NCI-H1105 (cell line): ENCODE results near the gene FNDC1.

ENCODE experiments used
- DNase-seq: peaks from one replicate; lab custom pipeline; 2025; lab: John Stamatoyannopoulos, UW

FNDC1 gene

GRCh38 chr6:159161839-159162238, 7.4 kb upstream of the FNDC1 start:
- no peak for DNase-seq

DNA sequence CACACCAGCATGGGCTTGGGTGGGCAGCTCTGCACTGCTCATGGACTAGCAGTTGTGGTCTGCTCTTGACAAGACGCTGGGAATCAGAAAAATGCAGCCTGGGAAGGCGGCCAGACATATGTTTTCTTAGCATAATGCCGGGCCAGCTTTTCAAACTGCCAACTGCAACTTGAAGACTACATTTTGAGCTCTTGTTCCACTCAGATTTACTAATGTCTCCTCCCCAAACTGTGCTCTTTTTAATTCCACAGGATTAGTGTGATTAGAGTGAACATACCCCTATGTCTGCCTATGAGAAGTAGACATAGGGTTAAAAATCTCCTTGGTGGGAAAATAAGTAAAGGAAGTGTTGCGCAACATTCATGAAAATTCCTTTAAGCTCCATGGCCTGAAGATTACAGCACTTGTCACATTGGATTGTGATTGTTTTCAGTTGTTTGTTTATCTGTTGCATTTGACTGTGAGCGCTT, 5.3 kb upstream of the FNDC1 start:
- no peak for DNase-seq

GRCh38 chr6:159168536-159169192, 536 bp upstream of the FNDC1 start:
- peak; percentile 30 for DNase-seq

DNA sequence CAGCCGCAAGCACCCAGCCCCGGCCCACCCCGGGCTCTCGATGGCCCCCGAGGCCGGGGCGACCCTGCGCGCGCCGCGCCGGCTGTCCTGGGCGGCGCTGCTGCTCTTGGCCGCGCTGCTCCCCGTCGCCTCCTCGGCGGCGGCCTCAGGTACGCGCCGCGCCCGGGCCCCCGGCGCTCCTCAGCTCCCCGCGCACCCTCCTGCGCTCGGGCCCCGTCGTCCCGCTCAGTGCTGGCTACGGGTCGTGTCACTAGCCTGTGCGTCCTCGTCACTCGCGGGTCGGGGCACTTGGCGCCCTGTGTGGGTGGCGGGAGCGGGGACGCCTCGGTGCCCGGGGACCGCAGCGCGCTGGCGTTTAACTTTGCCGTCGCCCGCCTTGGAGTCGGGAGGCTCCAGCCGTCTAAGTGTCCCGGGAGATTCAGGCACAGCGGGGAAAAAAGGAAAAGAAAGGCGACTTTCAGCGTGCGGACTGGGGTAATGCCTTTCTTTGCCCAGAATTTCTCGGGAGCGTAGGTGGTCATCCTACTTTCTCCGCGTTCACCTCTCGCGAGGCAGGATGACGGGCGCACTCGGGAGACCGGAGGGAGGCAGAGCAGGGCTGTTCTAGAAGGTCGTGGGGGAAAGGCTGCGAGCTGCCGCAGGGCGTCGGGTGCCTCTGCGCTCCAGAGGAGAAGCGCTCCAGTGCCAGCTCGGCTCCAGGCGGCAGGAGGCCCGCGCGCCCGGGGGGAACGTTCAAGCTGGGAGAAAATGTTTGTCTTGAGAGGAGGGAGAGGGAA, 545 bp downstream of the FNDC1 start:
- DNase-seq, result peak; percentile 68

DNA sequence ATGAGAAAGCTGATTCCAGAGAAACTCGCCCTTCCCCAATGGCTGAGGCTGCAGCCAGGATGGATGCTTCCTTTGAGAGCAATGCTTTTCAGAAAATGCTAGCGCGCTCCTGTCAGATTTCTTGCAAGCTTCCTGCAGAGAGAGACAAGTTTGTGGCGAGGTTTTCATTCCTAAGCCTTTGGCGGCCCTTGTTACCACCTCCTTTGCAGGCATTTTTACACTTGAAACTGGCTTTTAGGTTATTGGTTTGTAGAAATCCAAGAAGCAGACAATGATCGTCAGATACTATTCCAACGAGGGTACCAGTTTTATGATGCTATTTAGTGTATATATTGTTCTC, 1.1 kb downstream of the FNDC1 start:
- no peak for DNase-seq

- DNase-seq, result no peak
Observed at GRCh38 chr6:159170999-159171712, 2.0 kb downstream of the FNDC1 start.

DNA sequence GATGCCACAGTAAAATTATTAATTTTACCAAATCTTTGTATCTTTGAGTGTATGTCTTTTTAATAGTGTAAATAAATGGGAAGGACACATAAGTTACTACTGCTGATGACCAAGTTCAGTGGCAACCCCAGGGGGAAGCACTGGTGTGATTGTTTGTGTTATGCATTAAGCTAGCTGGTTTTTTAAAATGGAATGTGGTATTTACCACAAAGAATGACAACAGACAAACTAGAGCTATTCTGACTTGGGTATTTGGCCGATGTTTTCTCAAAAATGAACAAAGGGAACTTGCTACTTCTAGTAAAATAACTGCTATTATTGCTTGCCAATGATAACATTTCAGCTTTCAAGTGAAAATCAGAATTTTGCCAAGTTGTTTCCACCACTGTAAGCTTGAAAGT, 2.9 kb downstream of the FNDC1 start:
- DNase-seq, result no peak

DNA sequence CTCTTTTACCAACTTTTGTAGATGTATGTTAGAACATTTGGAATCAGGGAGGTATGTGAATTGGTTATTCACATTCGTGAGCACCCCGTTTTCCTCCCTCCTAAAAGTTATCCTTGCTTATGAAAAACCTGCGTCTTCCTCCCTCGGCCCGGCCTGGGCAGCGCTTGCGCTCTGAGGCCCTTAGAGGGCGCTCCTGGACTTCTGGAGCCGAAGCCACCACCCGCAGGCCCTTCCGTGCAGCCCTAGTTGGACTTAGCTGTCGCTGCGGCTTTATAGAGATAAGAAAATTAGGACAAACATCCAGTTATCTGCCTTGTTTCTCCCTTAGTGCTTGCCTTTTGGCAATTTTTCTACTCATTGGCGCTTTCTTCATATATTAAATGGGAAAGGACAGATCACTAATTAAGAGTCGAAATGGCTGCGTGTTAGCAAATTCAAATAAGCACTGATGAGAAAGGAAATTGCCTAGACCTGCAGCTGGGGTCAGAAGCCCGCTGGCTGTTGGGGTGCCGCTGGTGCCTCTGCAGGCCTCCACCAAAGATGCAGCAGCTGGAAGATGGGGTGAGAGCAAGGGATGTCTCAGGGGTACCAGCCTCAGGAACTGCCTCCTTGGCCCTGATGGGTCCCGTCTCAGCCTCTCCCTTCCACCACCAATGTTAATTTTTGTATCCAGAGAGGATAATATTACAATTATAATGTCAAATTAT, 5.2 kb downstream of the FNDC1 start:
- peak; percentile 83 for DNase-seq

DNA sequence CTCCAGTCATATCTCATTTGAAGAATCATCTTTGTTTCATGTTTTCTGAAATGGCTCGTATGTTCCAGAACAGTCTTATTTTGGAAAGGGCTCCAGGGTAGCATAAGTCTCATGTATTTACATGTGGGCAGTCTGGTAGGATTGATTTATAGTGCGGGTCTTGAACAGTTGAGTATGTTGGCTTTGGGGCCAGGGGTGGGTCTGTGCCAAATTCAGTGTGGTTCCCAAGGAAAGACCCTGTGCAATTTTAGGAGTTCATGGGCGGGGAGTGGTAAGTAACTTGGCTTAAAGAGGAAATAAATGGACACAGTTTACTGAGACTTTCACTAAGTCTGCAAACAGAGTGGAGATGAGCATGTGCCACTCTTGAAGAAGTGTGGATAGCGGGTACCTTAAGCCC, 7.7 kb downstream of the FNDC1 start:
- DNase-seq, result no peak

GRCh38 chr6:159178847-159179246, 9.6 kb downstream of the FNDC1 start:
- DNase-seq, result no peak

- no peak for DNase-seq
Observed at GRCh38 chr6:159180001-159180400, 10.8 kb downstream of the FNDC1 start.

GRCh38 chr6:159181914-159182313, 12.7 kb downstream of the FNDC1 start:
- no peak for DNase-seq

DNA sequence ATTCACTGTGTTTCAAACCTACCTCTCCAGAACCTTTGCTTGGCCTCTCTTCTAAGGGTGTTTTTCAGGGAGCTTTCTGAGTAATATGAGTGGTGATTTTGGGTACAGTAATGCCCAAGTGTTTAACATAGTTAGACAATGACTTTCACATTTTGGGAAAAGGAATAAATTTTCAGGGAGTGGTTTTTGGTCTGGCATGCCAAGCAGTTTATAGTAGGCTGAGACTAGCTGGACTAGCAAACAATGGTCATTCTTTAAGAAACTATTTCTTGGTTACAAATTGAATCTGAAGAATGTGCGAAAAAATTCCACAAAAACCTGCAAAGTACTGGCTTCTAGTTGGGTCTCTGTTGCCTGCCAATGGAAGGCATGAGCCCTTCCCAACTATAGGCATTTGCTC, 15.4 kb downstream of the FNDC1 start:
- no peak for DNase-seq

DNA sequence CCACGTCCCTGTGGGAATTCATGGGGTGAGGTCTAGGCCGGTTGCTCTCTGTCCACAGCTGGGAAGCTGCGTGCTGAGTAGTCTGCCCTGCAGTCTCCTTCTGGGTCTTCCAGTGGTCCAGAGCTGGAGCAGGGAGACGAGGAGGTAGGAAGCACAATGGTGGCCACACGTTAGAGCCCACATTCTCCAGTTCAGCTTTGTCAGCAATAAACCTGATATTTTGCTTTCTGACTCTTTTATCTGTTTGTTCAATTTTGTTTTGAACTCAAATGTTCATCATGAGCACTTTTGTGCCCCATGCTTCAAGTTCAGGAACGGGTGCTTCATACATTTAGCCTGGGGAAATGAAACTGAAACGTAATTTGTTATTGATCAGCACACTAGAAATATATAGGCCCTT, 21.3 kb downstream of the FNDC1 start:
- DNase-seq, result no peak

GRCh38 chr6:159193923-159194322, 24.7 kb downstream of the FNDC1 start:
- no peak for DNase-seq

GRCh38 chr6:159194421-159194820, 25.2 kb downstream of the FNDC1 start:
- no peak for DNase-seq

DNA sequence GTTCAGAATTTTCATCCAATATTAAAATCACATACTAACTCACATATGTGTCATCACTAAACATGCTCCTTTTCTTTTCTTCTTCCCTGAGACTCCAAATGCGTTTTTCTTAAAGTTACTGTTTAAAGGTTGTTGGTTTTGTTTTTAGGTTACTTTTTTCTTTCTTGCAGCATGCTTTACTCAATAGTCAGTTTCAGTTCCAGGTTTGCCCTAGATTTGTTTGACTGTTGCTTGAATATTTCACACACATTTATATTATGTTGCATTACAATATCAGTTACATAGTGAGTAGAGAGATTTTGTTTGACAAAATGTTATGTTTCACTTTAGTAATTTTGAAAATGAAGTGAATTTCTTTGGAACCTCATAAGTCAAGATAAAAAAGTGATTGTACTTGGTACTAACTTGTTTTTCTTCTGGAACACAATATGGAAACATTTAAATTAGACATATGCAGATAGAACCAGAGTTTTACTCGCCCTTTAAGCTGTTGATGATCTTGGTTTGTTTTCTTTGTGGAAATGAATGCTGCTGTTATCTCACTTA, 27.3 kb downstream of the FNDC1 start:
- DNase-seq, result no peak

DNA sequence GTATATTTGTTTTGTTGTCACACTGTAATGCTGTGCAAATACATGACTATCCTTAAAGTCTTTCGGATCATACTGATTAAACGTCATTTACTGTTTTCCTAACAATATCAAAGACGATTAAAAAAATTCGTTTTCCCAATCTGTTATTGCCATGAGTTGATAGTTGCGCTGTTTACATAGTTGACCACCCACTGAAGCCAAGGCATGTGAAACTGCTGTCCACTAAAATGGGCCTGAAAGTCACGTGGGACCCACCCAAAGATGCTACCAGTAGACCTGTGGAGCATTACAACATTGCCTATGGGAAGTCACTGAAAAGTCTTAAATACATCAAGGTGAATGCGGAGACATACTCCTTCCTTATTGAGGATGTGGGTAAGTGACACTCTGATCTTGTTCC, 28.1 kb downstream of the FNDC1 start:
- no peak for DNase-seq

DNA sequence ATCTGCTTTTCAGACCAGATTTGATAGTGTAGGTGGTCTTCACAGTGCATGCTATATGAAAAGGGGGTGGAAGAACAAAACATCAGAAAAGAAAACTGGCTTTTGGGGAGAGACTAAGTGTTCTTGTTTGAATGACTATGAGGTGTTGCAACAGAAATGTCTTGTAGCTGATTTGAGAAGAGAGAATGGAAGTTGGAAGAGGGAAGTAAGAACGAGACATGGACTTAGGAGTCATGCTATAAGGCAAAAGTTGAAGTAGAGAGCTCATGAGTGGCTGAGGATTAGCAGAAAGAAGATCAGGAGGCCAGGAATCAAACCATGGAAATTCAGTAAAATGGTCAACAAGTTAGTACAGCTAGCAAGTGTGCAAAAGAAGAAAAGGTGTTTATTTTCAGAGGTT, 32.1 kb downstream of the FNDC1 start:
- DNase-seq, result no peak

DNA sequence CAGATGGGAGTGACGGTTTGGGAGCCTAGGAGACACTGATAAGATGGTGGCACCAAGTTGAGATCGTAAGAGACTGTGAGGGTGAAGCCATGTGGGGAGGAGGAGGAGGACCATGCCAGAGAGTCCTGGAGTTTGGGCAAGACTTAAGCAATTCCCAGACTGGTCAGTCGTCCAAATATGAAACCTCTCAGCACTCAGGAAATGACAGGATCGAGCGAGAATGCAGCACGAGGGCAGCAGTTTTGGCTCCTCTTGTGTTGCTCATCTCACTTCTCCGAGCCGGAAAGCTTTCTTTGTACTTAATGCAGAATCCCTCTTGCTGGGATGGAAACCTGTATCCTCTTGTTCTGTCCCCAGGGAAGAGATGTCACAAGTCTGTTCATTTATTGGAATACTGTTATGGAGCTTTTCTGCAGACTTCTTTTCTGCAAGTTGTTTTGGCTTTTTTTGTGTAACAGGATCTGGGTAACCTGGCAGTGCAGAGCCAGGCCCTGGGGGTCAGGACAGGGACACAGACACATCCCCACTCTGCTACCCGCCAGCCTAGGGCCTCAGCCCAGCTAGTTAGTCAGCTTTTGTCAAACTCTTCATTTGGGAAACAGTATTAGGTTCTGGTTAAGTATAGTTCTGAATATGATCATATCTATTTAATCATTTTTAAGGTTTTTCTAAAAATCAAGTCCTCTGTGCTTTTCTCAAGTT, 34.3 kb downstream of the FNDC1 start:
- DNase-seq, result no peak

DNA sequence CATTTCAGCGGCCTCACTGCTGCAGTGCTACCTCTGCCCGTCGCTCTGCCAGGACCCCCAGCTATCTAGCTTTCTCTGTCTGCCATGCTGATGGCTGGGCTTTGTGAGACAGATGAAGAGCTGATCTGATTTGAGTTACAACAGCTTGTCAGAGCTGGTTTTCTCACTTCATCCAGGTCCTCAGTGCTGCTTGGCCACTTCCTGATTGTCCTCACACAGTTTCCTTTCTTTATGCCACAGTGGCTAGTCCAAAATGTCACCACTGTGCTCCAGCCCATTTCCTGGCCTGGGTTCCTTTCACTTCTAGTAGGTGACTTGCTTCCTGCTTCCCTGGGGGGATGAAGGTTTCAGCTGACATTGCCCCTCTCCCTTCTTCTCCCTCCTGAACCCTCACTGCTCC, 35.4 kb downstream of the FNDC1 start:
- no peak for DNase-seq

- DNase-seq, result no peak
Observed at GRCh38 chr6:159212028-159212427, 42.8 kb downstream of the FNDC1 start.
